Stimulated activated CD4-positive, alpha-beta T cell treated with anti-CD3 and anti-CD28 coated beads, Interleukin-4, amount 100 ng/mL, for 4 hours (primary cell): ENCODE data around the gene CRACDL.

Experiments used
- DNase-seq, 2 experiments: peaks; one replicate each; pipeline ENCODE4 v3.0.0-alpha.2; 2020

The CRACDL gene

GRCh38 chr2:98799375-98800329, 136.4 kb downstream of the CRACDL start:
- DNase-seq = no peak

- no peak for DNase-seq
Observed at GRCh38 chr2:98796775-98797544, 139.1 kb downstream of the CRACDL start.

- no peak for DNase-seq
Observed at GRCh38 chr2:98795891-98796676, 139.9 kb downstream of the CRACDL start.

GRCh38 chr2:98793897-98794830, 141.9 kb downstream of the CRACDL start:
- no peak for DNase-seq

- no peak for DNase-seq
Observed at GRCh38 chr2:98793275-98793674, 142.8 kb downstream of the CRACDL start.

- no peak for DNase-seq
Observed at GRCh38 chr2:98790221-98790620, 145.8 kb downstream of the CRACDL start.

GRCh38 chr2:98787700-98788099, 148.3 kb downstream of the CRACDL start:
- DNase-seq = no peak

- DNase-seq = no peak
Observed at GRCh38 chr2:98786179-98786578, 149.8 kb downstream of the CRACDL start.

- no peak for DNase-seq
Observed at GRCh38 chr2:98782570-98782969, 153.5 kb downstream of the CRACDL start.

- no peak for DNase-seq
Observed at GRCh38 chr2:98781822-98782221, 154.2 kb downstream of the CRACDL start.

- DNase-seq = no peak
Observed at GRCh38 chr2:98778741-98779483, 157.1 kb downstream of the CRACDL start.

- no peak for DNase-seq
Observed at GRCh38 chr2:98778151-98778550, 157.9 kb downstream of the CRACDL start.

GRCh38 chr2:98777710-98778109, 158.3 kb downstream of the CRACDL start:
- no peak for DNase-seq

GRCh38 chr2:98777076-98777475, 158.9 kb downstream of the CRACDL start:
- no peak for DNase-seq

GRCh38 chr2:98776136-98776535, 159.9 kb downstream of the CRACDL start:
- no peak for DNase-seq

GRCh38 chr2:98775146-98775986, 160.7 kb downstream of the CRACDL start:
- DNase-seq = no peak

- DNase-seq = no peak
Observed at GRCh38 chr2:98773907-98774306, 162.1 kb downstream of the CRACDL start.

GRCh38 chr2:98773169-98773568, 162.9 kb downstream of the CRACDL start:
- no peak for DNase-seq

- no peak for DNase-seq
Observed at GRCh38 chr2:98772536-98772935, 163.5 kb downstream of the CRACDL start.
